Measurements from ENCODE around the gene ADCY1. TPM values are rescaled to one million over a fixed set of nuclear protein-coding genes. Genes with fewer than 3 reads are reported as not detected.

ADCY1 gene
- total and polyA plus RNA-seq, 2 donors (not counting 3 experiments of a cell fraction or from before 2014, with no cell fraction given), result 0.52 to 1.6 TPM

DNA sequence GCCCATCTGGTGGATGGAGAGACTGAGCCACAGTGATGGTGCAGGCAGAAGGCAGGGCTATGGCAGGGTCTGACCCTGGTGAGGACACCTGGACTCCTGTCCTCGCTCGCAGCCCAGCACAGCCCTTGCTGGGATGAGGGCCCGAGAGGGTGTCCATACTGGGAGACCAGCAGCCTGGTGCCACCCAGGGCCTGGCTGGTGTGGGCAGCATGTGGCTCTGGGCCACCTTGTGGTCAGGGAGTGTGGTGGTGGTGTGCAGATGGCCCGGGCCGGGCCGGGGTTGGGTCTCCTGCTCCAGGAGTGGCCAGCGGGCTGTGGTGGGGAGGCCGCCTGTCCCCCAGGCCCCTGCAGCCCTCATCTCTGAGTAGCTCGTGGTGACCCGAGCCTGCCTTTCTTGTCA is 14.9 kb downstream of the ADCY1 start:
- H3K36me3 ChIP-seq (ENCODE audit: control insufficient read depth in 2 of 2, extremely low read depth in 1 of 2, insufficient read depth in 2 of 2, low read length in 2 of 2), result no peaks in the 10 kb centered on the region
- dilution Hi-C loops (cut with MboI; ENCODE audit: extremely low pct_ligation_motif_present, low sequenced_read_pairs) (no loop called here), intact Hi-C loops (cut with micrococcal nuclease) (loop anchor here (10.0 kb wide), 1 partner anchor 266 kb away; no protein-coding TSS in a partner anchor)
- no peaks in the 10 kb centered on the region for H3K9me3 ChIP-seq (replicated peaks; ENCODE audit: control insufficient read depth, insufficient read depth, low read length)
- DNase-seq (ENCODE audit: low read depth, low spot score), result no peak
- H3K79me2 ChIP-seq (ENCODE audit: control insufficient read depth, insufficient read depth, low read length), result no peaks in the 10 kb centered on the region
- no peak overlapping the region for H2AFZ ChIP-seq (ENCODE audit: low read depth, low read length)
- H3K9ac ChIP-seq (replicated peaks; ENCODE audit: extremely low read depth, insufficient read depth, low read length), result no peak overlapping the region
- no peak overlapping the region for H3K4me2 ChIP-seq (ENCODE audit: insufficient read depth, low read length)
- POLR2A ChIA-PET, result no interaction called here
- BruUV-seq (replicated peaks), result no TSS peak
- no peaks in the 10 kb centered on the region for H3K9me1 ChIP-seq (replicated peaks; ENCODE audit: control insufficient read depth, extremely low read depth, insufficient read depth, low read length)
- FAIRE-seq, result no peak
- H3K27me3 ChIP-seq (ENCODE audit: control insufficient read depth in 2 of 2, insufficient read depth in 2 of 2, low read length in 2 of 2), result no peaks in the 10 kb centered on the region
- CTCF ChIA-PET, result interaction anchor here (1.2 kb wide), 1 partner anchor 9 kb away, joined by 3 read pairs; no protein-coding TSS in a partner anchor
- no peaks in the 10 kb centered on the region for H4K20me1 ChIP-seq (replicated peaks; ENCODE audit: control insufficient read depth, extremely low read depth, insufficient read depth, low read length)
- no peak overlapping the region for H3K4me3 ChIP-seq (replicated peaks in 1 of 3; ENCODE audit: insufficient read depth in 1 of 3, low read depth in 1 of 3, low read length in 3 of 3)
- TF ChIP-seq POLR2AphosphoS5 (IDR thresholded peaks at IDR 0.05; ENCODE audit: insufficient read depth, low read depth, low read length), result no peak
- TF ChIP-seq GATA2 (IDR thresholded peaks at IDR 0.05; ENCODE audit: insufficient read depth, insufficient read length, low read depth, low read length), result no peak
- TF ChIP-seq, protein P1, sequence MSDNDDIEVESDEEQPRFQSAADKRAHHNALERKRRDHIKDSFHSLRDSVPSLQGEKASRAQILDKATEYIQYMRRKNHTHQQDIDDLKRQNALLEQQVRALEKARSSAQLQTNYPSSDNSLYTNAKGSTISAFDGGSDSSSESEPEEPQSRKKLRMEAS (IDR thresholded peaks at IDR 0.05; ENCODE audit: insufficient read depth, insufficient read length), result no peak
- TF ChIP-seq JUN (IDR thresholded peaks at IDR 0.05; ENCODE audit: borderline replicate concordance, insufficient read depth, insufficient read length, low read depth), result no peak
- H3K27ac ChIP-seq (ENCODE audit: insufficient read depth, low read depth, low read length), result no peak overlapping the region
- no peaks in the 10 kb centered on the region for H3K4me1 ChIP-seq (ENCODE audit: control insufficient read depth, extremely low read depth, insufficient read depth, low read length)

DNA sequence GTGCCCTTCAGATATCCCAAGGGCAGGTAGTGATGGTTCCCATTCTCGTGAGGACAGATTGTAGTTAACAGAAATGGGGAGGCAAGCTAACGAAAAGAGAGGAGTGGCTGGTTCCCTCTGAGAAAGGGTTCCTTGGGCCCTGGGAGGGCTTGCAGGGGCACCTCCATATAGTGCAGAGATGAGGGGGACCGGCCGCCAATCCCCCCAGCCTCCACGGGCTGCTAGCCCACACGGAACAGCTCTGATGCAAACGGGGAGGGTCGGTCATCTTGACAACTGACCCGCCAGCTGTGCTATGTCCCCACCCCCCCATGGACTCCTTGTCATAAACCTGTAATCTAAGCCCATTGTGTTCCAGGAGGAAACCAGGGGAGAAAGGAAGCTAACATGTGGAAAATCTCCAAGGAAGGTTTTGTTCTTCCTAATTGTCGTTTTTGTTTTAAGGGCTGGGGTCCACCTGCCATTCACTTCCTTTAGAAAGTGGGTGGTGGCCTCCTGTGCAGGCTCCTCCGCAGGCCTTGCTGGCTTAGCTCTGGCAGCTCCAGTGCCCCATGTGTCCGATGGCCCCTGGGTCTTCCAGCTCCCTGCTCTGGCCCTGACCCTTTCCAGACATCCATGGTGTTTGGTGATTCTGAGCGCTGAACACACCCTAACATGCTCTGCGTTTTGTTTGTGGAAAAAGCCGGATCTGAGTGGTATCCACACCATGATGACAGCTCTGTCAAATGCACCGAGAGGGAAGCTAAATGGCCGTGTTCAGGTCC is 15.9 kb downstream of the ADCY1 start:
- CTCF ChIA-PET, result no interaction called here
- Histone ChIP-seq H2AFZ (ENCODE audit: low read depth, low read length) (no peak overlapping the region), H3K27ac (ENCODE audit: insufficient read depth, low read depth, low read length) (no peak overlapping the region), H3K79me2 (ENCODE audit: control insufficient read depth, insufficient read depth, low read length) (no peaks in the 10 kb centered on the region), H4K20me1 (replicated peaks; ENCODE audit: control insufficient read depth, extremely low read depth, insufficient read depth, low read length) (no peaks in the 10 kb centered on the region), H3K4me3 (replicated peaks in 1 of 3; ENCODE audit: insufficient read depth in 1 of 3, low read depth in 1 of 3, low read length in 3 of 3) (no peak overlapping the region), H3K9ac (replicated peaks; ENCODE audit: extremely low read depth, insufficient read depth, low read length) (no peak overlapping the region), H3K27me3 (ENCODE audit: control insufficient read depth in 2 of 2, insufficient read depth in 2 of 2, low read length in 2 of 2) (no peaks in the 10 kb centered on the region), H3K4me1 (ENCODE audit: control insufficient read depth, extremely low read depth, insufficient read depth, low read length) (no peaks in the 10 kb centered on the region), H3K4me2 (ENCODE audit: insufficient read depth, low read length) (no peak overlapping the region), H3K9me3 (replicated peaks; ENCODE audit: control insufficient read depth, insufficient read depth, low read length) (no peaks in the 10 kb centered on the region), H3K36me3 (ENCODE audit: control insufficient read depth in 2 of 2, extremely low read depth in 1 of 2, insufficient read depth in 2 of 2, low read length in 2 of 2) (no peaks in the 10 kb centered on the region), H3K9me1 (replicated peaks; ENCODE audit: control insufficient read depth, extremely low read depth, insufficient read depth, low read length) (no peaks in the 10 kb centered on the region)
- FAIRE-seq, result no peak
- POLR2A ChIA-PET, result no interaction called here
- intact Hi-C loops (cut with micrococcal nuclease) (loop anchor here (10.0 kb wide), 1 partner anchor 265 kb away; no protein-coding TSS in a partner anchor), dilution Hi-C loops (cut with MboI; ENCODE audit: extremely low pct_ligation_motif_present, low sequenced_read_pairs) (no loop called here)
- BruUV-seq (replicated peaks), result no TSS peak
- TF ChIP-seq MYC (IDR thresholded peaks at IDR 0.05; ENCODE audit: low read depth, low read length) (no peak), FOS (IDR thresholded peaks at IDR 0.05; ENCODE audit: borderline replicate concordance, insufficient read depth, low read length) (no peak), POLR2A (IDR thresholded peaks at IDR 0.05; ENCODE audit: low read depth, low read length) (no peak), EZH2 (IDR thresholded peaks at IDR 0.05; ENCODE audit: borderline replicate concordance, low read depth, low read length, severe bottlenecking) (no peak), JUN (IDR thresholded peaks at IDR 0.05; ENCODE audit: borderline replicate concordance, insufficient read depth, insufficient read length, low read depth) (no peak), POLR2AphosphoS5 (IDR thresholded peaks at IDR 0.05; ENCODE audit: insufficient read depth, low read depth, low read length) (no peak), GATA2 (IDR thresholded peaks at IDR 0.05; ENCODE audit: insufficient read depth, insufficient read length, low read depth, low read length) (no peak)
- TF ChIP-seq, protein P2, sequence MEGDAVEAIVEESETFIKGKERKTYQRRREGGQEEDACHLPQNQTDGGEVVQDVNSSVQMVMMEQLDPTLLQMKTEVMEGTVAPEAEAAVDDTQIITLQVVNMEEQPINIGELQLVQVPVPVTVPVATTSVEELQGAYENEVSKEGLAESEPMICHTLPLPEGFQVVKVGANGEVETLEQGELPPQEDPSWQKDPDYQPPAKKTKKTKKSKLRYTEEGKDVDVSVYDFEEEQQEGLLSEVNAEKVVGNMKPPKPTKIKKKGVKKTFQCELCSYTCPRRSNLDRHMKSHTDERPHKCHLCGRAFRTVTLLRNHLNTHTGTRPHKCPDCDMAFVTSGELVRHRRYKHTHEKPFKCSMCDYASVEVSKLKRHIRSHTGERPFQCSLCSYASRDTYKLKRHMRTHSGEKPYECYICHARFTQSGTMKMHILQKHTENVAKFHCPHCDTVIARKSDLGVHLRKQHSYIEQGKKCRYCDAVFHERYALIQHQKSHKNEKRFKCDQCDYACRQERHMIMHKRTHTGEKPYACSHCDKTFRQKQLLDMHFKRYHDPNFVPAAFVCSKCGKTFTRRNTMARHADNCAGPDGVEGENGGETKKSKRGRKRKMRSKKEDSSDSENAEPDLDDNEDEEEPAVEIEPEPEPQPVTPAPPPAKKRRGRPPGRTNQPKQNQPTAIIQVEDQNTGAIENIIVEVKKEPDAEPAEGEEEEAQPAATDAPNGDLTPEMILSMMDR (IDR thresholded peaks at IDR 0.05; ENCODE audit: extremely low read depth in 1 of 2, insufficient read depth in 1 of 2, low read depth in 1 of 2, low read length in 2 of 2), result no peak
- TF ChIP-seq, protein P1 (IDR thresholded peaks at IDR 0.05; ENCODE audit: insufficient read depth, insufficient read length), result no peak
- no peak for DNase-seq (ENCODE audit: low read depth, low spot score)

All from endothelial cell of umbilical vein (primary cell).